ENCODE results near the gene KPTN.

The KPTN gene

DNA sequence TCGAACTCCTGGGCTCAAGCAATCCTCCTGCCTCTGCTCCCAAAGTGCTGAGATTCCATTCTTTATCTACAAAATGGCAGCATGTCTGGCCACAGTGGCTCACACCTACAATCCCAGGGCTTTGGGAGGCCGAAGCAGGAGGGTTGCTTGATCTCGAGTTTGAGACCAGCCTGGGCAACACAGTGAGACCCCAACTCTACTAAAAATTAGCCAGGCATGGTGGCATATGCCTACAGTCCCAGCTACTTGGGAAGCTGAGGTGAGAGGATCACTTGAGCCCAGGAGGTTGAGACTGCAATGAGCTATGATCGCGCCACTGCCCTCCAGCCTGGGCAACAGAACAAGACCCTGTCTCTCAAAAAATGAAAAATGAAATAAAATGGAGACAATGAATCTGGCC lies 24.7 kb upstream of the KPTN start:
- DNase-seq (ENCODE audit: low spot score), result no peak

GRCh38 chr19:47507924-47508553 lies 24.0 kb upstream of the KPTN start:
- no peak for DNase-seq (ENCODE audit: low spot score)

DNA sequence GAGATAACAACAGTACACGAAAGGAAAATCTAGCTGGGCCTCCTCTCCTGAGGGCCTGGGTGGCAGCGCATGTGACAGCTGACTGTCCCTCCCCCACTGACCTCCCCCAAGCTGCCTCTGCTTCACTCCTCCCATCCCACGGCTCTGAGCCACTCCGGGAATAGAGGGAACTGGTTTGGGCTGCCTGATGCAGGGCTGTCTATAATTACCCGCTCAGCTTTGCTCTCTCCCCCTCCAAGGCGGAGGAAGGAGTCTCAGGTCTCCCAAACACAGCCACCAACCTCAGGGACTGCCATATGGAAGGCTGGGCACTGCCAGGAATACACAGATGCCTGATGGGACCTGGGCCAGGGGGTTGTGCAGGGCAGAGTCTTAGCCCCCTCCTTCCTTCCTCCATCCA lies 23.0 kb upstream of the KPTN start:
- no peak for DNase-seq (ENCODE audit: low spot score)

GRCh38 chr19:47506459-47506858 lies 22.4 kb upstream of the KPTN start:
- no peak for DNase-seq (ENCODE audit: low spot score)

GRCh38 chr19:47505506-47505905 lies 21.5 kb upstream of the KPTN start:
- DNase-seq (ENCODE audit: low spot score), result no peak

DNA sequence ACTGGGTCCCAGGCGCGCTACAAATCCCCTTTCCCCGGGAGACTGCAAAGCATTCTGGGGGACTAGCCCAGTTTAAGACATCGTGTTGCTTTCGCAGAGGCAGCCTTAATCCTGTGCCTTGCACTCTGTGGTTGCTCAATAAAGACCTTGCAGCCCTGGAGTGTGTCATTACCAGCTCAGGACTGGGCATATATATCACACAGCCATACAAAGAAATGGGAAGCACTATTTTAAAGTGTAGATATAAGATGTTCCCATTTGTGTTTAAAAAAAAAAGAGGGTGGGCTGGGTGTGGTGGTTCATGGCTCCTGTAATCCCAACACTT lies 19.8 kb upstream of the KPTN start:
- DNase-seq (ENCODE audit: low spot score), result no peak

GRCh38 chr19:47503130-47503825 lies 19.3 kb upstream of the KPTN start:
- DNase-seq (ENCODE audit: low spot score), result no peak

GRCh38 chr19:47499863-47500830 lies 16.1 kb upstream of the KPTN start:
- no peak for DNase-seq (ENCODE audit: low spot score)

- DNase-seq (ENCODE audit: low spot score), result no peak
These were observed 15.4 kb upstream of the KPTN start for GRCh38 chr19:47499371-47499770.

DNA sequence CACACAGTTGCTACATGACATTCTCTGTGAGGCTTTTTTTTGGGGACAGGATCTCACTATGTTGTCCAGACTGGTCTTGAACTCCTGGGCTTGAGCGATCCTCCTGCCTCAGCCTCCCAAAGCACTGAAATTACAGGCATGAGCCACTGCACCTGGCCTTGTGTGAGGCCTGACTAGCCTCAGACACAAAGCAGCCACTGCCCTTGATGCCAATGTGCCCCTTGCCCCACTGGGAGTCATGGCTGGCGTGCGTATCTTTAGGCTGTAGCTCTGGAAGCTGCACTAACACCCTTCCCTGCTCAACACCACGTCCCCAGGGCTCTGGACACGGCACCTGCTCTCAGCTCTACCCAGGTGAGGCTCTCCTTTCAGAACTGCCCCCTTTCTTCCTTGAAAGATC lies 14.5 kb upstream of the KPTN start:
- no peak for DNase-seq (ENCODE audit: low spot score)

DNA sequence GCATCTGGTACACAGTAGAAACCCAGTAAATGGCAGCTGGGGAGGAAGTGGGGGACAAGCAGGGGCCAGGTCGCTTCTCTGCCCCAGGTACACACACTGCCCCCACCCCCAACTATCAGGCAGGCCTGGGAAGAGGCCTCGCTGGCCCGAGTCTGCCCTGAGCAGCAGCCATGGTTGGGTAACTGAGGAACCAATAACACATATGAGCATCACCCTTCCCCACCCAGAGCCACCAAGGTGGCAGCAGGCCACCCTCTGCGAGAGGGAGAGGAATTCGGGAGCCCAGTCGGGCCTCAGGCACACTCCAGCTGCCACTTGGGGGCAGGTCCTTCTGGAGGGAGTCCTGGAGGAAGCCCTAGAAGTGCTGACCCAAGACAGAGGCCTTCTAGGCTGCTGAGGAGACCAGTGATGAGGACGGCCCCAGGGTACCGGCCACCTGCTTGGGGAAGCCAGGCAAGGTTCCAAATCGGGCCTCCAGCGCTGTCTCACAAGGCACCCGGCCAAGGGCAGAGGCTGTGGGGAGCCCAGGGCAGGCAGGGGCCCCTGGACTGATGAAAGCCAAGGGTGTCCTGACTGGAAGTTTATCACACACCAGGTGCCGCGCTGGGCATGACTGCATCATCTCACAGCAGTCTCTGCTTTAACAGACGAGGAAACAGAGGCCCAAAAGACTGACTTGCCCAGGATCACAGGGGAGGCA lies 14.0 kb upstream of the KPTN start:
- DNase-seq (ENCODE audit: low spot score), result no peak

- DNase-seq (ENCODE audit: low spot score), result no peak
These were observed 13.2 kb upstream of the KPTN start for GRCh38 chr19:47497050-47497766.

- DNase-seq (ENCODE audit: low spot score), result no peak
These were observed 11.7 kb upstream of the KPTN start for GRCh38 chr19:47495478-47496372.

- no peak for DNase-seq (ENCODE audit: low spot score)
These were observed 10.7 kb upstream of the KPTN start for GRCh38 chr19:47494729-47495128.

GRCh38 chr19:47494211-47494547 lies 10.2 kb upstream of the KPTN start:
- DNase-seq (ENCODE audit: low spot score), result no peak

- DNase-seq (ENCODE audit: low spot score), result no peak
These were observed 9.6 kb upstream of the KPTN start for GRCh38 chr19:47493378-47494210.

- DNase-seq (ENCODE audit: low spot score), result no peak
These were observed 8.8 kb upstream of the KPTN start for GRCh38 chr19:47492571-47493377.

DNA sequence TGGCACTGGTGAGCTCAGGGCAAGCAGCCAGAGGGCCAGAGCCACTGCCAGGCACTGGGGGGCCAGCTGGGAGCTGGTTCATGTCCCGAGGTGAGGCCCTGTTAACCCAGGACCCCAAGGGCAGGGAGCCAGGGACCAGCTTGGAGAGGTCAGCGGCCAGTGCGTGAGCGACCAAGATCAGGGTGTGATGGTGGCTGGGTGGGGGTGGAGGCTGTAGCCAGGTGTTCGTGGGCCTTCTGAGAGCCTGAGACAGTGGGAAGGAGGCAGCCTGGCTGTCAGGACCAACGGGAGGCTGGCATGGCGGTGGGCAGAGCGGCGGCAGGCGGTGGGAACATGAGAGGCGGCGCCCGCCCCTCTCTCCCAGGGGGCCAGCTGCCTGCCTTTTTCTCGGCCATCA lies 8.1 kb upstream of the KPTN start:
- no peak for DNase-seq (ENCODE audit: low spot score)

Data from HuH-7.5 (cell line).